SK-N-SH treated with all-trans-retinoic acid at 6 μM for 48 hours (cell line): ENCODE data around the gene KRT75.

Experiments
- ATAC-seq: fragments of 200-7000 bp; cut with Tn5 transposase; 3 replicates; pipeline ENCODE4 v1.9.1; 2020; ENCODE audit warnings: mild to moderate bottlenecking, moderate library complexity
- ARNTL ChIP-seq: fragments of 450-650 bp; formaldehyde crosslinking; IDR thresholded peaks from 2 replicates; pipeline ENCODE4 v1.5.0; 2020; ENCODE audit warnings: low read depth, mild to moderate bottlenecking, moderate library complexity, borderline replicate concordance
- BACH2 ChIP-seq: fragments of 250-450 bp; sonication (Bioruptor Pico); IDR thresholded peaks from 2 replicates; pipeline ENCODE4 v1.9.0; 2021; ENCODE audit warnings: mild to moderate bottlenecking, borderline replicate concordance
- CREB5 ChIP-seq: fragments of 250-450 bp; sonication (Bioruptor Pico); IDR thresholded peaks from 2 replicates; pipeline ENCODE4 v1.5.1; 2020; ENCODE audit warnings: low read depth, mild to moderate bottlenecking, moderate library complexity
- CSDC2 ChIP-seq: fragments of 250-450 bp; sonication (Bioruptor Pico); IDR thresholded peaks from 2 replicates; pipeline ENCODE4 v1.5.0; 2020; ENCODE audit warnings: mild to moderate bottlenecking, moderate library complexity
- ESRRG ChIP-seq: fragments of 250-450 bp; sonication (Bioruptor Pico); IDR thresholded peaks from 2 replicates; pipeline ENCODE4 v1.6.1; 2021; ENCODE audit warnings: mild to moderate bottlenecking
- GLIS3 ChIP-seq: fragments of 250-450 bp; sonication (Bioruptor Pico); IDR thresholded peaks from 2 replicates; pipeline ENCODE4 v1.5.0; 2020; ENCODE audit warnings: mild to moderate bottlenecking, moderate library complexity
- ISL1 ChIP-seq: fragments of 250-450 bp; sonication (Bioruptor Pico); IDR thresholded peaks from 2 replicates; pipeline ENCODE4 v2.1.2; 2022; ENCODE audit warnings: mild to moderate bottlenecking, moderate library complexity
- OSR1 ChIP-seq: fragments of 250-450 bp; sonication (Bioruptor Pico); IDR thresholded peaks from 2 replicates; pipeline ENCODE4 v1.8.0; 2022; ENCODE audit warnings: moderate library complexity, mild to moderate bottlenecking, inconsistent platforms
- PPARA ChIP-seq: fragments of 250-450 bp; sonication (Bioruptor Pico); IDR thresholded peaks from 2 replicates; pipeline ENCODE4 v1.5.0; 2020; ENCODE audit warnings: mild to moderate bottlenecking, borderline replicate concordance
- RARB ChIP-seq: fragments of 250-450 bp; sonication (Bioruptor Pico); IDR thresholded peaks from 2 replicates; pipeline ENCODE4 v1.8.0; 2021; ENCODE audit warnings: mild to moderate bottlenecking, moderate library complexity
- SNAI2 ChIP-seq: fragments of 250-450 bp; sonication (Bioruptor Pico); IDR thresholded peaks from 2 replicates; pipeline ENCODE4 v1.5.0; 2020; ENCODE audit warnings: mild to moderate bottlenecking, moderate library complexity
- TOX ChIP-seq: fragments of 250-450 bp; sonication (Bioruptor Pico); IDR thresholded peaks from 2 replicates; pipeline ENCODE4 v1.8.0; 2021; ENCODE audit warnings: mild to moderate bottlenecking, moderate library complexity, borderline replicate concordance
- ZC3H10 ChIP-seq: fragments of 250-450 bp; sonication (Bioruptor Pico); IDR thresholded peaks from 2 replicates; pipeline ENCODE4 v1.5.1; 2021; ENCODE audit warnings: mild to moderate bottlenecking, moderate library complexity
- ZFP3 ChIP-seq: fragments of 250-450 bp; sonication (Bioruptor Pico); IDR thresholded peaks from 2 replicates; pipeline ENCODE4 v1.5.0; 2020; ENCODE audit warnings: mild to moderate bottlenecking, moderate library complexity
- ZFP30 ChIP-seq: fragments of 450-650 bp; formaldehyde crosslinking; IDR thresholded peaks from 2 replicates; pipeline ENCODE4 v1.5.0; 2022; ENCODE audit warnings: mild to moderate bottlenecking, moderate library complexity
- ZNF565 ChIP-seq: fragments of 450-650 bp; formaldehyde crosslinking; conservative IDR thresholded peaks from 2 replicates; pipeline ENCODE4 v1.5.0; 2020; ENCODE audit warnings: low read depth, mild to moderate bottlenecking, moderate library complexity
- ZNF70 ChIP-seq: fragments of 450-650 bp; formaldehyde crosslinking; IDR thresholded peaks from 2 replicates; pipeline ENCODE4 v1.5.0; 2020; ENCODE audit warnings: mild to moderate bottlenecking, moderate library complexity
- ZNF8 ChIP-seq: fragments of 450-650 bp; formaldehyde crosslinking; IDR thresholded peaks from 2 replicates; pipeline ENCODE4 v1.5.0; 2020; ENCODE audit warnings: mild to moderate bottlenecking, moderate library complexity
- TF ChIP-seq, protein P1 (sequence below): fragments of 250-450 bp; sonication (Bioruptor Pico); IDR thresholded peaks from 2 replicates; pipeline ENCODE4 v1.8.0; 2020; ENCODE audit warnings: mild to moderate bottlenecking, moderate library complexity, borderline replicate concordance
- TF ChIP-seq, protein P2 (sequence below): fragments of 250-450 bp; sonication (Bioruptor Pico); IDR thresholded peaks from 2 replicates; pipeline ENCODE4 v1.8.0; 2021; ENCODE audit warnings: low read depth, mild to moderate bottlenecking, moderate library complexity, borderline replicate concordance
- TF ChIP-seq, protein P3 (sequence below): fragments of 250-450 bp; sonication (Bioruptor Pico); IDR thresholded peaks from 2 replicates; pipeline ENCODE4 v1.5.0; 2020; ENCODE audit warnings: mild to moderate bottlenecking, moderate library complexity

The KRT75 gene

GRCh38 chr12:52469853-52470252 lies 35.7 kb upstream of the KRT75 start:
- TF ChIP-seq ZNF565 (CRISPR knock-in tag) (no peak), ZNF70 (CRISPR knock-in tag) (no peak), ISL1 (CRISPR knock-in tag) (no peak)
- TF ChIP-seq, protein P1, sequence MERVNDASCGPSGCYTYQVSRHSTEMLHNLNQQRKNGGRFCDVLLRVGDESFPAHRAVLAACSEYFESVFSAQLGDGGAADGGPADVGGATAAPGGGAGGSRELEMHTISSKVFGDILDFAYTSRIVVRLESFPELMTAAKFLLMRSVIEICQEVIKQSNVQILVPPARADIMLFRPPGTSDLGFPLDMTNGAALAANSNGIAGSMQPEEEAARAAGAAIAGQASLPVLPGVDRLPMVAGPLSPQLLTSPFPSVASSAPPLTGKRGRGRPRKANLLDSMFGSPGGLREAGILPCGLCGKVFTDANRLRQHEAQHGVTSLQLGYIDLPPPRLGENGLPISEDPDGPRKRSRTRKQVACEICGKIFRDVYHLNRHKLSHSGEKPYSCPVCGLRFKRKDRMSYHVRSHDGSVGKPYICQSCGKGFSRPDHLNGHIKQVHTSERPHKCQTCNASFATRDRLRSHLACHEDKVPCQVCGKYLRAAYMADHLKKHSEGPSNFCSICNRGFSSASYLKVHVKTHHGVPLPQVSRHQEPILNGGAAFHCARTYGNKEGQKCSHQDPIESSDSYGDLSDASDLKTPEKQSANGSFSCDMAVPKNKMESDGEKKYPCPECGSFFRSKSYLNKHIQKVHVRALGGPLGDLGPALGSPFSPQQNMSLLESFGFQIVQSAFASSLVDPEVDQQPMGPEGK (CRISPR knock-in tag), result no peak
- no peak for ATAC-seq

DNA sequence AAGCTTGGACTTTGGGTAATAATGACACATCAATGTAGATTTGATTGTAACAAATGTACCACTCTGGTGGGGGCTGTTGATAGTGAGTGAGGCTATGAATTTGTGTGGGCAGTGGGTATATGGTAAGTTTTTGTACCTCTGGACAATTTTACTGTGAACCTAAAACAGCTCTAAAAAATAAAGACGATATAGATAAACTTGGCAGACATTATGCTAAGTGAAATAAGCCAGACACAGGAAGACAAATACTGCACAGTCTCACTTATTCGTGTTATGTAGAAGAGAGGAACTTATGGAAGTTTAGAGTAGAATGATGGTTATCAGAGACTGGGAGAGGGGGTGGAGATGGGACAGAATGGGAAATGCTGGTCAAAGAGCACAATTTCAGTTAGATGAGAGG lies 30.7 kb upstream of the KRT75 start:
- TF ChIP-seq ESRRG (no peak), ARNTL (no peak), ZFP30 (CRISPR knock-in tag) (no peak), ISL1 (CRISPR knock-in tag) (no peak), RARB (no peak), ZC3H10 (CRISPR knock-in tag) (no peak), TOX (no peak)
- TF ChIP-seq, protein P2, sequence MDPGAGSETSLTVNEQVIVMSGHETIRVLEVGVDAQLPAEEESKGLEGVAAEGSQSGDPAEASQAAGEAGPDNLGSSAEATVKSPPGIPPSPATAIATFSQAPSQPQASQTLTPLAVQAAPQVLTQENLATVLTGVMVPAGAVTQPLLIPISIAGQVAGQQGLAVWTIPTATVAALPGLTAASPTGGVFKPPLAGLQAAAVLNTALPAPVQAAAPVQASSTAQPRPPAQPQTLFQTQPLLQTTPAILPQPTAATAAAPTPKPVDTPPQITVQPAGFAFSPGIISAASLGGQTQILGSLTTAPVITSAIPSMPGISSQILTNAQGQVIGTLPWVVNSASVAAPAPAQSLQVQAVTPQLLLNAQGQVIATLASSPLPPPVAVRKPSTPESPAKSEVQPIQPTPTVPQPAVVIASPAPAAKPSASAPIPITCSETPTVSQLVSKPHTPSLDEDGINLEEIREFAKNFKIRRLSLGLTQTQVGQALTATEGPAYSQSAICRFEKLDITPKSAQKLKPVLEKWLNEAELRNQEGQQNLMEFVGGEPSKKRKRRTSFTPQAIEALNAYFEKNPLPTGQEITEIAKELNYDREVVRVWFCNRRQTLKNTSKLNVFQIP (CRISPR knock-in tag), result no peak
- TF ChIP-seq, protein P1 (CRISPR knock-in tag), result no peak
- no peak for ATAC-seq

DNA sequence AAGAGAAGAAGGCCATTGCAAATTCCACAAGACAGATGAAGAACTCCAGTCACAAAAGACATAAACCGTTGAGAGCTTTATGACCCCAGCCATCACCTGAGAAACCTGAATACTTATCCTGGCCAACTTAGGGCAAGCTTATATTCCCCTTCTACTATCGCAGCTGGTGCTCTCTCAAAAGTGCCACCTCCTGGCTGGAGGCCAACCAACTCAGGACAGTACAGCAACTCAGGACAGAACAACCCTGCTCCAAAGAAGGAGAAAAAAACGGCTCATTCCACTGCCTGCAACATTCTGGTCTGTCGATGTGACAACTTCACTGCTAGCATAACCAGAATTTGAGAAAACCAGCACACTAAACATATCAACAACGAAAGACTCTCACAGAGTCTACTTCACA lies 27.5 kb upstream of the KRT75 start:
- no peak for ATAC-seq

GRCh38 chr12:52458861-52459260 lies 24.7 kb upstream of the KRT75 start:
- no peak for TF ChIP-seq CREB5 (CRISPR knock-in tag)
- TF ChIP-seq SNAI2 (CRISPR knock-in tag), result no peak
- TF ChIP-seq PPARA (CRISPR knock-in tag), result no peak
- TF ChIP-seq, protein P2 (CRISPR knock-in tag), result no peak
- no peak for TF ChIP-seq BACH2 (CRISPR knock-in tag)
- no peak for TF ChIP-seq OSR1
- no peak for TF ChIP-seq GLIS3 (CRISPR knock-in tag)
- TF ChIP-seq ISL1 (CRISPR knock-in tag), result no peak
- no peak for TF ChIP-seq ZC3H10 (CRISPR knock-in tag)
- no peak for TF ChIP-seq ESRRG
- TF ChIP-seq RARB, result no peak
- TF ChIP-seq CSDC2 (CRISPR knock-in tag), result no peak
- no peak for TF ChIP-seq ZNF8 (CRISPR knock-in tag)
- no peak for TF ChIP-seq ZFP30 (CRISPR knock-in tag)
- no peak for ATAC-seq

More for the DNA sequence above, 27.5 kb upstream of the KRT75 start:
- TF ChIP-seq ZFP3 (CRISPR knock-in tag) (no peak), TOX (no peak), SNAI2 (CRISPR knock-in tag) (no peak), ZNF70 (CRISPR knock-in tag) (no peak), ESRRG (no peak), GLIS3 (CRISPR knock-in tag) (no peak), OSR1 (no peak)
- TF ChIP-seq, protein P3, sequence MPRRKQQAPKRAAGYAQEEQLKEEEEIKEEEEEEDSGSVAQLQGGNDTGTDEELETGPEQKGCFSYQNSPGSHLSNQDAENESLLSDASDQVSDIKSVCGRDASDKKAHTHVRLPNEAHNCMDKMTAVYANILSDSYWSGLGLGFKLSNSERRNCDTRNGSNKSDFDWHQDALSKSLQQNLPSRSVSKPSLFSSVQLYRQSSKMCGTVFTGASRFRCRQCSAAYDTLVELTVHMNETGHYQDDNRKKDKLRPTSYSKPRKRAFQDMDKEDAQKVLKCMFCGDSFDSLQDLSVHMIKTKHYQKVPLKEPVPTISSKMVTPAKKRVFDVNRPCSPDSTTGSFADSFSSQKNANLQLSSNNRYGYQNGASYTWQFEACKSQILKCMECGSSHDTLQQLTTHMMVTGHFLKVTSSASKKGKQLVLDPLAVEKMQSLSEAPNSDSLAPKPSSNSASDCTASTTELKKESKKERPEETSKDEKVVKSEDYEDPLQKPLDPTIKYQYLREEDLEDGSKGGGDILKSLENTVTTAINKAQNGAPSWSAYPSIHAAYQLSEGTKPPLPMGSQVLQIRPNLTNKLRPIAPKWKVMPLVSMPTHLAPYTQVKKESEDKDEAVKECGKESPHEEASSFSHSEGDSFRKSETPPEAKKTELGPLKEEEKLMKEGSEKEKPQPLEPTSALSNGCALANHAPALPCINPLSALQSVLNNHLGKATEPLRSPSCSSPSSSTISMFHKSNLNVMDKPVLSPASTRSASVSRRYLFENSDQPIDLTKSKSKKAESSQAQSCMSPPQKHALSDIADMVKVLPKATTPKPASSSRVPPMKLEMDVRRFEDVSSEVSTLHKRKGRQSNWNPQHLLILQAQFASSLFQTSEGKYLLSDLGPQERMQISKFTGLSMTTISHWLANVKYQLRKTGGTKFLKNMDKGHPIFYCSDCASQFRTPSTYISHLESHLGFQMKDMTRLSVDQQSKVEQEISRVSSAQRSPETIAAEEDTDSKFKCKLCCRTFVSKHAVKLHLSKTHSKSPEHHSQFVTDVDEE (CRISPR knock-in tag), result no peak
